ENCODE results near the gene CCDC7. TPM values are rescaled to one million over a fixed set of nuclear protein-coding genes. Genes with fewer than 3 reads are reported as not detected.

CCDC7 gene
- total and polyA plus RNA-seq, 10 of the 15 experiments (the other 5 are each of a cell fraction or from before 2014, with no cell fraction given) = 1.8 to 5.6 (median 3.4) TPM

DNA sequence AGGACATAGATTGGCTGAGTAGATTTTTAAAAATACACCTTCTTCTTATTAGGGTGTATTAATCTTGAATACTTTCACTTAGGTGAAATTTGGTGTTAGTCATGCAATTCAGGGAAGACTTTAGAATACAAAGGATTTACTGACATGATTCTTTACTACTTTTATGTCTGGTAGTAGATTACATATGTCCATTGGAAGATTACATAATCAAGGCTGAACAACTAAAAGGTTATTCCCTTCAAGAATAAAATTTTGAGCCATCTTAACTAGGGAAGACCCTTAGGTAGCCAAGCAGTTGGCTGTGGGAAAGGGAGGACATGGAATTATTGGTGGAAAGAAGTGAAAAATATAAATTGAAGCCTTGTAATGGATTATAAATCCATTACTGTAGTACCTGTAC, 347.1 kb downstream of the CCDC7 start (continued):
- TF ChIP-seq POLR2AphosphoS2 (IDR thresholded peaks at IDR 0.05; ENCODE audit: low read depth, low read length) (no peak), NR2C1 (IDR thresholded peaks at IDR 0.05) (no peak), ETV6 (conservative IDR thresholded peaks at IDR 0.05 in 1 of 2, IDR thresholded peaks at IDR 0.05 in 1 of 2; ENCODE audit: borderline replicate concordance in 1 of 2, low read depth in 1 of 2) (no peak), PAX8 (IDR thresholded peaks at IDR 0.05) (no peak), BACH1 (IDR thresholded peaks at IDR 0.05; ENCODE audit: borderline replicate concordance) (no peak), SRF (IDR thresholded peaks at IDR 0.05; ENCODE audit: low read depth in 2 of 2, low read length in 2 of 2) (no peak)

DNA sequence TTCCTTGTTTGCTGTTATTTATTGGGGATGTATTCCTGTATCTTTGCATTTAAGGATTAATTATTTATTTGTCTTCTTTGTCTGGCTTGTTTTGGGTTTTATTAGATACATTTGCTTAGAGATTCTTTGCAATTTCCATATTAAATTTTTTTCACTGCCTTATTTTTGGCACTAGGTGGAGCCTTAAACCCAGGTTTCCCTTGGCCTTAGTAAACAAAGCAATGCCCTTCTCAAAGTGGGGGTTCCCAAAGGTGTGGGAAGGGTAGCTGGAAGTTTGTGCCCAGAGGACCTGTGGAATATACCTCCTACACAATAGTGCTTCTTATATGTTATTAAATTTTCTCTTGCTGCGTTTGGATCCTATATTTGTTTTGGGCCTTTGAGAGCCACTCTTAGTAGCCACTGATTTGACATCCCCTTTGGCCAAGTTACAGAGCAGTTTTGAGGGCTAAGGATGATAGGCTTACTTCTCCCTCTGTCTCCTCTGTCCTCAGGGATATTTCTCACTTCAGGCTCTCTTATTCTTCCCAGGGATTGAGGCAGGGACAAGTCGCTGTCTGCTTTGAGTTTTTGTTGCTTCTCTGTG, 349.8 kb downstream of the CCDC7 start:
- POLR2A ChIA-PET = no interaction called here
- DNase-seq (ENCODE audit: low read depth, low spot score) = peak; percentile 4
- TF ChIP-seq RAD21 (IDR thresholded peaks at IDR 0.05; ENCODE audit: insufficient read depth, low read depth, low read length) (peak; percentile 98), IRF4 (IDR thresholded peaks at IDR 0.05; ENCODE audit: low read depth, low read length) (no peak), ASH2L (IDR thresholded peaks at IDR 0.05; ENCODE audit: borderline replicate concordance, low read depth) (no peak), SMC3 (IDR thresholded peaks at IDR 0.05; ENCODE audit: borderline replicate concordance, low read length) (peak; percentile 89), MYC (IDR thresholded peaks at IDR 0.05; ENCODE audit: insufficient read depth, insufficient read length, insufficient replicate concordance, low read length, severe bottlenecking) (no peak)
- TF ChIP-seq, protein P1, sequence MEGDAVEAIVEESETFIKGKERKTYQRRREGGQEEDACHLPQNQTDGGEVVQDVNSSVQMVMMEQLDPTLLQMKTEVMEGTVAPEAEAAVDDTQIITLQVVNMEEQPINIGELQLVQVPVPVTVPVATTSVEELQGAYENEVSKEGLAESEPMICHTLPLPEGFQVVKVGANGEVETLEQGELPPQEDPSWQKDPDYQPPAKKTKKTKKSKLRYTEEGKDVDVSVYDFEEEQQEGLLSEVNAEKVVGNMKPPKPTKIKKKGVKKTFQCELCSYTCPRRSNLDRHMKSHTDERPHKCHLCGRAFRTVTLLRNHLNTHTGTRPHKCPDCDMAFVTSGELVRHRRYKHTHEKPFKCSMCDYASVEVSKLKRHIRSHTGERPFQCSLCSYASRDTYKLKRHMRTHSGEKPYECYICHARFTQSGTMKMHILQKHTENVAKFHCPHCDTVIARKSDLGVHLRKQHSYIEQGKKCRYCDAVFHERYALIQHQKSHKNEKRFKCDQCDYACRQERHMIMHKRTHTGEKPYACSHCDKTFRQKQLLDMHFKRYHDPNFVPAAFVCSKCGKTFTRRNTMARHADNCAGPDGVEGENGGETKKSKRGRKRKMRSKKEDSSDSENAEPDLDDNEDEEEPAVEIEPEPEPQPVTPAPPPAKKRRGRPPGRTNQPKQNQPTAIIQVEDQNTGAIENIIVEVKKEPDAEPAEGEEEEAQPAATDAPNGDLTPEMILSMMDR (IDR thresholded peaks at IDR 0.05 in 2 of 3, conservative IDR thresholded peaks at IDR 0.05 in 1 of 3; ENCODE audit: control insufficient read depth in 2 of 3, extremely low read depth in 1 of 3, insufficient read depth in 1 of 3, low read depth in 3 of 3, low read length in 3 of 3) = peak; percentile 50 to 78 (median 55); a peak in 4 of 6 replicates
- TF ChIP-seq, protein P2, sequence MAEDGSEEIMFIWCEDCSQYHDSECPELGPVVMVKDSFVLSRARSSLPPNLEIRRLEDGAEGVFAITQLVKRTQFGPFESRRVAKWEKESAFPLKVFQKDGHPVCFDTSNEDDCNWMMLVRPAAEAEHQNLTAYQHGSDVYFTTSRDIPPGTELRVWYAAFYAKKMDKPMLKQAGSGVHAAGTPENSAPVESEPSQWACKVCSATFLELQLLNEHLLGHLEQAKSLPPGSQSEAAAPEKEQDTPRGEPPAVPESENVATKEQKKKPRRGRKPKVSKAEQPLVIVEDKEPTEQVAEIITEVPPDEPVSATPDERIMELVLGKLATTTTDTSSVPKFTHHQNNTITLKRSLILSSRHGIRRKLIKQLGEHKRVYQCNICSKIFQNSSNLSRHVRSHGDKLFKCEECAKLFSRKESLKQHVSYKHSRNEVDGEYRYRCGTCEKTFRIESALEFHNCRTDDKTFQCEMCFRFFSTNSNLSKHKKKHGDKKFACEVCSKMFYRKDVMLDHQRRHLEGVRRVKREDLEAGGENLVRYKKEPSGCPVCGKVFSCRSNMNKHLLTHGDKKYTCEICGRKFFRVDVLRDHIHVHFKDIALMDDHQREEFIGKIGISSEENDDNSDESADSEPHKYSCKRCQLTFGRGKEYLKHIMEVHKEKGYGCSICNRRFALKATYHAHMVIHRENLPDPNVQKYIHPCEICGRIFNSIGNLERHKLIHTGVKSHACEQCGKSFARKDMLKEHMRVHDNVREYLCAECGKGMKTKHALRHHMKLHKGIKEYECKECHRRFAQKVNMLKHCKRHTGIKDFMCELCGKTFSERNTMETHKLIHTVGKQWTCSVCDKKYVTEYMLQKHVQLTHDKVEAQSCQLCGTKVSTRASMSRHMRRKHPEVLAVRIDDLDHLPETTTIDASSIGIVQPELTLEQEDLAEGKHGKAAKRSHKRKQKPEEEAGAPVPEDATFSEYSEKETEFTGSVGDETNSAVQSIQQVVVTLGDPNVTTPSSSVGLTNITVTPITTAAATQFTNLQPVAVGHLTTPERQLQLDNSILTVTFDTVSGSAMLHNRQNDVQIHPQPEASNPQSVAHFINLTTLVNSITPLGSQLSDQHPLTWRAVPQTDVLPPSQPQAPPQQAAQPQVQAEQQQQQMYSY (CRISPR knock-in tag; IDR thresholded peaks at IDR 0.05) = no peak
- TF ChIP-seq, protein P3, sequence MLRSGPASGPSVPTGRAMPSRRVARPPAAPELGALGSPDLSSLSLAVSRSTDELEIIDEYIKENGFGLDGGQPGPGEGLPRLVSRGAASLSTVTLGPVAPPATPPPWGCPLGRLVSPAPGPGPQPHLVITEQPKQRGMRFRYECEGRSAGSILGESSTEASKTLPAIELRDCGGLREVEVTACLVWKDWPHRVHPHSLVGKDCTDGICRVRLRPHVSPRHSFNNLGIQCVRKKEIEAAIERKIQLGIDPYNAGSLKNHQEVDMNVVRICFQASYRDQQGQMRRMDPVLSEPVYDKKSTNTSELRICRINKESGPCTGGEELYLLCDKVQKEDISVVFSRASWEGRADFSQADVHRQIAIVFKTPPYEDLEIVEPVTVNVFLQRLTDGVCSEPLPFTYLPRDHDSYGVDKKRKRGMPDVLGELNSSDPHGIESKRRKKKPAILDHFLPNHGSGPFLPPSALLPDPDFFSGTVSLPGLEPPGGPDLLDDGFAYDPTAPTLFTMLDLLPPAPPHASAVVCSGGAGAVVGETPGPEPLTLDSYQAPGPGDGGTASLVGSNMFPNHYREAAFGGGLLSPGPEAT (IDR thresholded peaks at IDR 0.05; ENCODE audit: low read depth) = 0 out of 2 replicates have a peak, but pooled peaks have one; percentile 21

More for the DNA sequence above, 349.8 kb downstream of the CCDC7 start:
- H3K36me3 ChIP-seq (ENCODE audit: control insufficient read depth in 2 of 2, insufficient read depth in 2 of 2, low read length in 1 of 2) = no peaks in the 10 kb centered on the region
- H3K4me2 ChIP-seq (ENCODE audit: control insufficient read depth, insufficient read depth) = no peak overlapping the region
- ChIA-PET SMC1A (ENCODE audit: uncharacterized antibody, unreplicated experiment) (interaction anchor here (1.5 kb wide), 1 partner anchor 213 kb away, joined by 9 read pairs; no protein-coding TSS in a partner anchor), RAD21 (ENCODE audit: unreplicated experiment) (interaction anchor here (1.5 kb wide), 1 partner anchor 213 kb away, joined by 5 read pairs; no protein-coding TSS in a partner anchor), CTCF (interaction anchor here (1.1 to 2.7 kb wide), 2 partner anchors 158 to 212 kb away, joined by 3 to 25 read pairs; no protein-coding TSS in a partner anchor)
- H3K4me3 ChIP-seq = no peak overlapping the region
- H3K27ac ChIP-seq (ENCODE audit: control insufficient read depth, insufficient read depth) = no peak overlapping the region
- H3K9ac ChIP-seq (ENCODE audit: control insufficient read depth, insufficient read depth, low read length) = no peak overlapping the region
- FAIRE-seq (peak; percentile 52), ATAC-seq (peak; percentile 55; the same call in 1 of the 3 replicates)
- no peaks in the 10 kb centered on the region for H3K79me2 ChIP-seq (ENCODE audit: control insufficient read depth, insufficient read depth, low read length)
- no TSS peak for BruUV-seq (replicated peaks)
- no peaks in the 10 kb centered on the region for H3K27me3 ChIP-seq (replicated peaks in 1 of 2; ENCODE audit: control insufficient read depth in 2 of 2, insufficient read depth in 2 of 2, low read length in 1 of 2)
- 0% methylated on average over 2 of the region's 2 CpGs for WGBS (ENCODE audit: insufficient coverage, insufficient replicate concordance, low lambda C conversion rate, missing lambda C conversion rate)
- H3K4me1 ChIP-seq (ENCODE audit: control insufficient read depth, insufficient read depth, low read length) = no peaks in the 10 kb centered on the region
- H2AFZ ChIP-seq (ENCODE audit: control insufficient read depth, low read depth, low read length) = no peak overlapping the region
- no peaks in the 10 kb centered on the region for H4K20me1 ChIP-seq (ENCODE audit: control insufficient read depth, insufficient read depth)
- H3K9me3 ChIP-seq (replicated peaks; ENCODE audit: control insufficient read depth, insufficient read depth, low read length) = no peaks in the 10 kb centered on the region
- intact Hi-C loops (cut with micrococcal nuclease; ENCODE audit: unreplicated experiment) (loop anchor here (1.0 to 5.0 kb wide), 2 partner anchors 213 to 362 kb away; no protein-coding TSS in a partner anchor), in situ Hi-C loops (cut with MboI) (loop anchor here (10.0 kb wide), 1 partner anchor 359 kb away; no protein-coding TSS in a partner anchor)
